ENCODE measurements around the gene KRT23.

KRT23 gene

GRCh38 chr17:40915199-40915661 lies 22.2 kb downstream of the KRT23 start:
- no peak overlapping the region for H3K4me3 ChIP-seq (ENCODE audit: low read depth, low read length)
- no peaks in the 10 kb centered on the region for H3K36me3 ChIP-seq (ENCODE audit: control insufficient read depth in 2 of 2, insufficient read depth in 1 of 2, low read length in 2 of 2)
- POLR2A ChIA-PET, result no interaction called here
- CTCF ChIA-PET, result interaction anchor here (0.9 to 2.3 kb wide), 9 partner anchors 13 to 748 kb away, joined by 3 to 7 read pairs (median 4); partner anchors contain the start of gene KRT20
- no peaks in the 10 kb centered on the region for H3K4me1 ChIP-seq (ENCODE audit: control insufficient read depth, insufficient read depth, low read length)
- no peaks in the 10 kb centered on the region for H3K9me3 ChIP-seq (ENCODE audit: control insufficient read depth, insufficient read depth, low read depth, low read length)
- no peak overlapping the region for H3K27ac ChIP-seq (ENCODE audit: extremely low read depth, low read depth, low read length)
- no peak for TF ChIP-seq ZNF530 (tag by site-specific recombination; IDR thresholded peaks at IDR 0.05; ENCODE audit: low read depth)
- no peak for TF ChIP-seq ZSCAN16 (tag by site-specific recombination; IDR thresholded peaks at IDR 0.05)
- no peak for TF ChIP-seq ZNF548 (tag by site-specific recombination; IDR thresholded peaks at IDR 0.05)
- no peak for TF ChIP-seq ZNF214 (tag by site-specific recombination; IDR thresholded peaks at IDR 0.05; ENCODE audit: borderline replicate concordance)
- no peak; the same call in 1 of the 2 replicates for TF ChIP-seq ZNF335 (tag by site-specific recombination; conservative IDR thresholded peaks at IDR 0.05)
- TF ChIP-seq ZNF266 (tag by site-specific recombination; IDR thresholded peaks at IDR 0.05; ENCODE audit: low read depth), result no peak
- no peak for TF ChIP-seq ZNF558 (tag by site-specific recombination; IDR thresholded peaks at IDR 0.05)
- no peak for TF ChIP-seq WT1 (tag by site-specific recombination; IDR thresholded peaks at IDR 0.05)
- TF ChIP-seq OVOL3 (tag by site-specific recombination; IDR thresholded peaks at IDR 0.05), result no peak
- no peak for TF ChIP-seq ZNF555 (tag by site-specific recombination; conservative IDR thresholded peaks at IDR 0.05)
- no peak for TF ChIP-seq ZNF707 (tag by site-specific recombination; IDR thresholded peaks at IDR 0.05)
- no peak for TF ChIP-seq ZNF843 (tag by site-specific recombination; IDR thresholded peaks at IDR 0.05)
- TF ChIP-seq ZBTB1 (tag by site-specific recombination; IDR thresholded peaks at IDR 0.05), result no peak
- no peak for TF ChIP-seq CTCF (tag by site-specific recombination; IDR thresholded peaks at IDR 0.05)
- no peak for TF ChIP-seq KLF1 (tag by site-specific recombination; IDR thresholded peaks at IDR 0.05)
- no peak for TF ChIP-seq ZXDB (tag by site-specific recombination; IDR thresholded peaks at IDR 0.05)
- TF ChIP-seq HOXD13 (CRISPR knock-in tag; IDR thresholded peaks at IDR 0.05; ENCODE audit: borderline replicate concordance), result no peak
- TF ChIP-seq SP3 (tag by site-specific recombination; IDR thresholded peaks at IDR 0.05), result peak; percentile 41; the same call in 1 of the 2 replicates
- TF ChIP-seq SP7 (tag by site-specific recombination; IDR thresholded peaks at IDR 0.05), result peak; percentile 77
- peak; percentile 83 for TF ChIP-seq ZNF184 (tag by site-specific recombination; IDR thresholded peaks at IDR 0.05)
- TF ChIP-seq ZNF488 (tag by site-specific recombination; IDR thresholded peaks at IDR 0.05), result no peak
- peak; percentile 80 for TF ChIP-seq PRDM6 (tag by site-specific recombination; IDR thresholded peaks at IDR 0.05)
- TF ChIP-seq ZNF169 (tag by site-specific recombination; IDR thresholded peaks at IDR 0.05), result no peak
- peak; percentile 95 for TF ChIP-seq ZNF629 (tag by site-specific recombination; IDR thresholded peaks at IDR 0.05)
- TF ChIP-seq GLI2 (tag by site-specific recombination; IDR thresholded peaks at IDR 0.05; ENCODE audit: borderline replicate concordance, low read depth), result no peak
- TF ChIP-seq GLIS2 (tag by site-specific recombination; IDR thresholded peaks at IDR 0.05), result no peak
- TF ChIP-seq ZNF529 (tag by site-specific recombination; IDR thresholded peaks at IDR 0.05; ENCODE audit: insufficient replicate concordance), result no peak
- no peak for TF ChIP-seq ZNF510 (tag by site-specific recombination; IDR thresholded peaks at IDR 0.05; ENCODE audit: insufficient replicate concordance)
- no peak for TF ChIP-seq REST (tag by site-specific recombination; IDR thresholded peaks at IDR 0.05)
- no peak for TF ChIP-seq ZNF239 (tag by site-specific recombination; IDR thresholded peaks at IDR 0.05)
- TF ChIP-seq ZNF398 (tag by site-specific recombination; IDR thresholded peaks at IDR 0.05), result peak; percentile 58

Data from HEK293 (cell line).